Ishikawa (cell line): ENCODE measurements around the gene PLAC8.

Source experiments
- CEBPB ChIP-seq: IDR thresholded peaks from 2 replicates; pipeline ENCODE4 v1.6.1; 2012
- CREB1 ChIP-seq: IDR thresholded peaks from 2 replicates; pipeline ENCODE4 v1.6.1; 2012; ENCODE audit warnings: low read depth
- EGR1 ChIP-seq: IDR thresholded peaks from 2 replicates; pipeline ENCODE4 v1.6.1; 2012
- EP300 ChIP-seq: IDR thresholded peaks from 2 replicates; pipeline ENCODE4 v1.6.1; 2012; ENCODE audit warnings: borderline replicate concordance
- FOXM1 ChIP-seq: IDR thresholded peaks from 2 replicates; pipeline ENCODE4 v1.6.1; 2012; ENCODE audit warnings: low read depth, borderline replicate concordance
- RAD21 ChIP-seq: IDR thresholded peaks from 2 replicates; pipeline ENCODE4 v1.6.1; 2012; ENCODE audit warnings: low read depth
- TAF1 ChIP-seq: IDR thresholded peaks from 2 replicates; pipeline ENCODE4 v1.6.1; 2012; ENCODE audit warnings: low read depth, mild to moderate bottlenecking
- TCF12 ChIP-seq: IDR thresholded peaks from 2 replicates; pipeline ENCODE4 v1.6.1; 2012; ENCODE audit warnings: low read depth
- YY1 ChIP-seq: IDR thresholded peaks from 2 replicates; pipeline ENCODE4 v1.6.1; 2012; ENCODE audit warnings: low read depth
- ZBTB7A ChIP-seq: IDR thresholded peaks from 2 replicates; pipeline ENCODE4 v1.6.1; 2012; ENCODE audit warnings: low read depth
- TF ChIP-seq, protein P1 (sequence below): IDR thresholded peaks from 2 replicates; pipeline ENCODE4 v1.6.1; 2012; ENCODE audit warnings: low read depth, mild to moderate bottlenecking
- TF ChIP-seq, protein P2 (sequence below): IDR thresholded peaks from 2 replicates; pipeline ENCODE4 v1.6.1; 2012
- TF ChIP-seq, protein P3 (sequence below): IDR thresholded peaks from 2 replicates; pipeline ENCODE4 v1.6.1; 2012

GRCh38 chr4:83115656-83116285 is 1.2 kb upstream of the PLAC8 start:
- TF ChIP-seq FOXM1: no peak
- TF ChIP-seq YY1: no peak
- TF ChIP-seq, protein P1, sequence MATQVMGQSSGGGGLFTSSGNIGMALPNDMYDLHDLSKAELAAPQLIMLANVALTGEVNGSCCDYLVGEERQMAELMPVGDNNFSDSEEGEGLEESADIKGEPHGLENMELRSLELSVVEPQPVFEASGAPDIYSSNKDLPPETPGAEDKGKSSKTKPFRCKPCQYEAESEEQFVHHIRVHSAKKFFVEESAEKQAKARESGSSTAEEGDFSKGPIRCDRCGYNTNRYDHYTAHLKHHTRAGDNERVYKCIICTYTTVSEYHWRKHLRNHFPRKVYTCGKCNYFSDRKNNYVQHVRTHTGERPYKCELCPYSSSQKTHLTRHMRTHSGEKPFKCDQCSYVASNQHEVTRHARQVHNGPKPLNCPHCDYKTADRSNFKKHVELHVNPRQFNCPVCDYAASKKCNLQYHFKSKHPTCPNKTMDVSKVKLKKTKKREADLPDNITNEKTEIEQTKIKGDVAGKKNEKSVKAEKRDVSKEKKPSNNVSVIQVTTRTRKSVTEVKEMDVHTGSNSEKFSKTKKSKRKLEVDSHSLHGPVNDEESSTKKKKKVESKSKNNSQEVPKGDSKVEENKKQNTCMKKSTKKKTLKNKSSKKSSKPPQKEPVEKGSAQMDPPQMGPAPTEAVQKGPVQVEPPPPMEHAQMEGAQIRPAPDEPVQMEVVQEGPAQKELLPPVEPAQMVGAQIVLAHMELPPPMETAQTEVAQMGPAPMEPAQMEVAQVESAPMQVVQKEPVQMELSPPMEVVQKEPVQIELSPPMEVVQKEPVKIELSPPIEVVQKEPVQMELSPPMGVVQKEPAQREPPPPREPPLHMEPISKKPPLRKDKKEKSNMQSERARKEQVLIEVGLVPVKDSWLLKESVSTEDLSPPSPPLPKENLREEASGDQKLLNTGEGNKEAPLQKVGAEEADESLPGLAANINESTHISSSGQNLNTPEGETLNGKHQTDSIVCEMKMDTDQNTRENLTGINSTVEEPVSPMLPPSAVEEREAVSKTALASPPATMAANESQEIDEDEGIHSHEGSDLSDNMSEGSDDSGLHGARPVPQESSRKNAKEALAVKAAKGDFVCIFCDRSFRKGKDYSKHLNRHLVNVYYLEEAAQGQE: no peak
- TF ChIP-seq EGR1: no peak
- TF ChIP-seq EP300: no peak
- TF ChIP-seq, protein P2, sequence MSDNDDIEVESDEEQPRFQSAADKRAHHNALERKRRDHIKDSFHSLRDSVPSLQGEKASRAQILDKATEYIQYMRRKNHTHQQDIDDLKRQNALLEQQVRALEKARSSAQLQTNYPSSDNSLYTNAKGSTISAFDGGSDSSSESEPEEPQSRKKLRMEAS: no peak
- no peak for TF ChIP-seq TCF12
- no peak for TF ChIP-seq TAF1
- TF ChIP-seq, protein P3, sequence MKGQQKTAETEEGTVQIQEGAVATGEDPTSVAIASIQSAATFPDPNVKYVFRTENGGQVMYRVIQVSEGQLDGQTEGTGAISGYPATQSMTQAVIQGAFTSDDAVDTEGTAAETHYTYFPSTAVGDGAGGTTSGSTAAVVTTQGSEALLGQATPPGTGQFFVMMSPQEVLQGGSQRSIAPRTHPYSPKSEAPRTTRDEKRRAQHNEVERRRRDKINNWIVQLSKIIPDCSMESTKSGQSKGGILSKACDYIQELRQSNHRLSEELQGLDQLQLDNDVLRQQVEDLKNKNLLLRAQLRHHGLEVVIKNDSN: no peak
- no peak for TF ChIP-seq CREB1
- TF ChIP-seq ZBTB7A: no peak
- no peak for TF ChIP-seq RAD21
- TF ChIP-seq CEBPB: no peak
